ENCODE data around the gene NETO2. TPM values are rescaled to one million over a fixed set of nuclear protein-coding genes. Genes with fewer than 3 reads are reported as not detected.

NETO2 gene
- polyA plus RNA-seq, 3 donors = 12.4 to 15.7 (median 14.3) TPM

DNA sequence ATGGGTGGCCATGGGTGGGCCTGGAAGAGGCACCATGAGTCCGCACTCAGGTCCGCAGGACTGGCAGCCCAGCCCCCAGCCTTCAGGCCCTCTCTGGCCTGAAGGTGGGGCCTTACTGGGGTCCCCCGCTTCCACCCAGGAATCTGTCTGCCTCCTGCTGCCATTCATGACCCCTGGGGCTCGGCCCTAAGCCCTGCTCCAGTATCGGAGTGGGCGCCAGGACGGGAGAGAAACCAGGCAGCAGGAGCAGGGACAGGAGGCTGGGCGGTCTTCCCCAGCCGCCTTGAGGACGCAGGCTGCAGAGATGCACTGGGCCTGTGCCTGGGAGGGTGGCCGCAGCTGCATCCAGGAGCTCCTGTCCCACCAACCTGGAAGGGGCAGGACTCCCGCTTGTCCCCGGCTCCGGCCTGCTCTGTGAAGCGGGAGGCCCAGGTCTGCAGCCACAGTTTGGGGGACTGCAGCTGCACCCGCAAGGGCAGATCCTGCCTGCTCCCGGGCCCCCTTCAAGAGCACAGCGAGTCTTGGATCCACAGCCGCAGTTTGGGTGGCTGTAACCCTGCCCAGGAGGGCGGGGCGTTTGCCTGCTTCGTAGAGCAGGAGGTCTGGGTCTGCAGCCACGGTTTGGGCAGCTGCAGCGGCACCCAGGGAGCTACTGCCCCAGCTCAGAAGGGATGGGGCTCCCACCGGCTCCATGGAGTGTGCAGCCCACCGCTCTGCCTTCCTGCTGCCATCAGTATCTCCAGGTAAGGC, 88.4 kb downstream of the NETO2 start:
- Histone ChIP-seq H3K4me3 (replicated peaks in 1 of 3; ENCODE audit: low read depth in 2 of 3, low read length in 3 of 3) (no peak overlapping the region), H3K36me3 (replicated peaks in 1 of 2; ENCODE audit: control insufficient read depth in 1 of 2, insufficient read depth in 2 of 2, low read length in 2 of 2) (no peaks in the 10 kb centered on the region), H2AFZ (ENCODE audit: insufficient read depth, low read depth, low read length, poor library complexity, severe bottlenecking) (no peak overlapping the region), H3K79me2 (ENCODE audit: insufficient read depth, low read length) (no peaks in the 10 kb centered on the region), H3K4me2 (replicated peaks; ENCODE audit: extremely low read depth, low read length, poor library complexity, severe bottlenecking) (no peak overlapping the region), H3K4me1 (ENCODE audit: control insufficient read depth in 1 of 2, insufficient read depth in 2 of 2, low read length in 2 of 2) (no peaks in the 10 kb centered on the region), H4K20me1 (ENCODE audit: insufficient read depth, low read length) (no peaks in the 10 kb centered on the region), H3K9me3 (replicated peaks in 1 of 2; ENCODE audit: control insufficient read depth in 1 of 2, insufficient read depth in 1 of 2, low read length in 2 of 2) (no peaks in the 10 kb centered on the region), H3K27me3 (ENCODE audit: control insufficient read depth in 2 of 2, insufficient read depth in 2 of 2, low read length in 2 of 2) (no peaks in the 10 kb centered on the region), H3K9ac (ENCODE audit: insufficient read depth, low read length, poor library complexity, severe bottlenecking) (no peak overlapping the region), H3K27ac (ENCODE audit: low read depth in 1 of 2, low read length in 2 of 2) (no peak overlapping the region)
- Mint-ChIP-seq H3K9me3 (peaks cover 0 to 2% (median 0%) of the 10 kb centered on the region in 7 donors), H3K4me1 (no peaks in the 10 kb centered on the region), H3K27me3 (ENCODE audit: low read depth in 3 of 3) (peaks cover 0 to 6% (median 4%) of the 10 kb centered on the region in 3 donors), H3K27ac (no peak overlapping the region), H3K36me3 (no peaks in the 10 kb centered on the region), H3K4me3 (no peak overlapping the region)
- 93% methylated on average over 25 of the region's 26 CpGs for WGBS (ENCODE audit: insufficient coverage)
- TF ChIP-seq, protein P1, sequence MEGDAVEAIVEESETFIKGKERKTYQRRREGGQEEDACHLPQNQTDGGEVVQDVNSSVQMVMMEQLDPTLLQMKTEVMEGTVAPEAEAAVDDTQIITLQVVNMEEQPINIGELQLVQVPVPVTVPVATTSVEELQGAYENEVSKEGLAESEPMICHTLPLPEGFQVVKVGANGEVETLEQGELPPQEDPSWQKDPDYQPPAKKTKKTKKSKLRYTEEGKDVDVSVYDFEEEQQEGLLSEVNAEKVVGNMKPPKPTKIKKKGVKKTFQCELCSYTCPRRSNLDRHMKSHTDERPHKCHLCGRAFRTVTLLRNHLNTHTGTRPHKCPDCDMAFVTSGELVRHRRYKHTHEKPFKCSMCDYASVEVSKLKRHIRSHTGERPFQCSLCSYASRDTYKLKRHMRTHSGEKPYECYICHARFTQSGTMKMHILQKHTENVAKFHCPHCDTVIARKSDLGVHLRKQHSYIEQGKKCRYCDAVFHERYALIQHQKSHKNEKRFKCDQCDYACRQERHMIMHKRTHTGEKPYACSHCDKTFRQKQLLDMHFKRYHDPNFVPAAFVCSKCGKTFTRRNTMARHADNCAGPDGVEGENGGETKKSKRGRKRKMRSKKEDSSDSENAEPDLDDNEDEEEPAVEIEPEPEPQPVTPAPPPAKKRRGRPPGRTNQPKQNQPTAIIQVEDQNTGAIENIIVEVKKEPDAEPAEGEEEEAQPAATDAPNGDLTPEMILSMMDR (IDR thresholded peaks at IDR 0.05) = no peak
- intact Hi-C loops (cut with micrococcal nuclease) = no loop called here
- DNase-seq = no peak

- H3K27ac Mint-ChIP-seq = no peak overlapping the region
- H3K4me1 ChIP-seq (ENCODE audit: control insufficient read depth in 1 of 2, insufficient read depth in 2 of 2, low read length in 2 of 2) = no peaks in the 10 kb centered on the region
- no peaks in the 10 kb centered on the region for H3K36me3 ChIP-seq (replicated peaks in 1 of 2; ENCODE audit: control insufficient read depth in 1 of 2, insufficient read depth in 2 of 2, low read length in 2 of 2)
- intact Hi-C loops (cut with micrococcal nuclease) = no loop called here
- H3K27me3 Mint-ChIP-seq (ENCODE audit: low read depth in 3 of 3) = peaks cover 0 to 6% (median 4%) of the 10 kb centered on the region in 3 donors
- no peaks in the 10 kb centered on the region for H4K20me1 ChIP-seq (ENCODE audit: insufficient read depth, low read length)
- no peaks in the 10 kb centered on the region for H3K36me3 Mint-ChIP-seq
- no peak for DNase-seq
- no peak overlapping the region for H3K27ac ChIP-seq (ENCODE audit: low read depth in 1 of 2, low read length in 2 of 2)
- H3K9ac ChIP-seq (ENCODE audit: insufficient read depth, low read length, poor library complexity, severe bottlenecking) = no peak overlapping the region
- 97% methylated on average over 5 of the region's 7 CpGs for WGBS (ENCODE audit: insufficient coverage)
- H3K4me3 Mint-ChIP-seq = no peak overlapping the region
- H3K79me2 ChIP-seq (ENCODE audit: insufficient read depth, low read length) = no peaks in the 10 kb centered on the region
- no peak overlapping the region for H3K4me3 ChIP-seq (replicated peaks in 1 of 3; ENCODE audit: low read depth in 2 of 3, low read length in 3 of 3)
- H2AFZ ChIP-seq (ENCODE audit: insufficient read depth, low read depth, low read length, poor library complexity, severe bottlenecking) = no peak overlapping the region
- no peak overlapping the region for H3K4me2 ChIP-seq (replicated peaks; ENCODE audit: extremely low read depth, low read length, poor library complexity, severe bottlenecking)
- TF ChIP-seq, protein P1 (IDR thresholded peaks at IDR 0.05) = no peak
- H3K9me3 Mint-ChIP-seq = peaks cover 0 to 2% (median 0%) of the 10 kb centered on the region in 7 donors
- no peaks in the 10 kb centered on the region for H3K9me3 ChIP-seq (replicated peaks in 1 of 2; ENCODE audit: control insufficient read depth in 1 of 2, insufficient read depth in 1 of 2, low read length in 2 of 2)
- no peaks in the 10 kb centered on the region for H3K4me1 Mint-ChIP-seq
- H3K27me3 ChIP-seq (ENCODE audit: control insufficient read depth in 2 of 2, insufficient read depth in 2 of 2, low read length in 2 of 2) = no peaks in the 10 kb centered on the region
Observed at GRCh38 chr16:47054306-47054705, 89.4 kb downstream of the NETO2 start.

Data from CD14-positive monocyte (primary cell).